ENCODE results near the gene RFWD3.
"Not testable (repeated sequence)": the region's sequence is repeated elsewhere in the genome, so short reads cannot be mapped to it uniquely, and the experiment has no call there.

RFWD3 gene

DNA sequence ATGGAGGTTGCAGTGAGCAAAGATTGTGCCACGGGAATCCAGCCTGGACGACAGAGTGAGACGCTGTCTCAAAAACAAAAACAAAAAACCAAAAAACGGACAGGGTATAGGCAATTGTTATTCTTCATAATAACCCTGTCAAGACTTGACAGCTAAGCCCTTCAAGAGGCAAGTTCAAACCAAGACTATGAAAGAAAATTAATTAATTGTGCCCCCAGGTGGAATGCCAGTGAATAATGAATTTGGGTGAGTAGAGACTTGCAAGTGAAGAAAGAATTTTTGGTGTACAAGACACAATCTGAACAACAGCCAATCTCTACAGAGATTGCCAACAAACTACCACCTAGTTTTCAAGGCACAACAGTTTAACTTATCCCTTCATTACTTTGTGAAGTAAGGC is 6.3 kb downstream of the RFWD3 start:
- no peak for DNase-seq

DNA sequence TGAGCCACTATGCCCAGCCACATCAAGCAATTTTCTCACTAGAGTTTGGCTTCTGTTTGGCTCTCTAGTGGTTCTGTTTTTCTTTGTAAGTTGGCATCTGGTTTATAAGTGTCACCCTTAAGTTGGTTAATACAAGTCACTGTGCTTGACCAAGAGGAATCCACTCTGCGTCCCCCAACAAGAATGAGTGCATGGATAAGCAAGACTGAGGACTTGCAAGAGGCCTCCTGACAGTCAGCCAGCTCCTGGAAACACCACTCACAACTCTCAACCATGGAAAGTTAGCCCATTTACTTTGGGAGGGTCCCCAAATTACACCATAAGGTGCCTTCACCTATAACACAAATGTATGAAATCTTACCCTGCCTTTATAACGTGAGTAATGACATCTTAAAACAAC is 7.6 kb downstream of the RFWD3 start:
- no peak for DNase-seq

DNA sequence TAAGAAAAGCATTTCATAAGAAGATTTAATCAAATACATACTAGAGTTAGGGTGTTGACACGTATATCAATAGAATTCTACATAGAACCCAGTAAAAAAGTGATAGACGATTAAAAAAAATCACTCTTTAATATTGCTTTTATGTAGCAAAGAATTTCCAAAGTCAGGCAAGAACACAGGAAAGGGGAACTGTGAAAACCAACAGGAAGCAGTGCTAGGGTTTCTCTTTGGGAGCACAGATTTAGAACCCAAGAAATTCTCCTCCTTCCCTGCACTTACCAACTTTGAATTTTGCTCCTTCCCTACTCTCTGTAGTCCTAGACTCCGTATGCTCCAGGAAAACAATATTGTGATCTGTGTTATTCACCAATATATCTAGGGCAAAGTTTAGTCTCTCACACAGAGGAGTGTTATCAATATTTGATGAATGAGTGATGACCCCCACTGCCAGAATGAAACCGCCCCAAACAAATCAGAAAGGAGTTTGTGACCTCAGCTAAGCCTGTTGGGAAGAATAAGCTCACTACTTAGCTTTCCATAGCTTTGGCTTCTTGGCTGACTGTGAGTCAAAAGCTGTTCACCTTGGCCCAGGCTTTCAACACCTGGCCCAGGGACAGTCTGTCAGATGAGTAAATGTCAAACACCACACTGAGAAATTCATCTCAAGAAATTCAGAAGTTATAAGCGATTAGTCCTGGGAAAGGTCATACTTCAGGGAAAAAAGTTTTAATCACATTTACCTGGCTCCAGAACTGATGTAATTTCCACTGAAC is 8.6 kb downstream of the RFWD3 start:
- no peak for DNase-seq

DNA sequence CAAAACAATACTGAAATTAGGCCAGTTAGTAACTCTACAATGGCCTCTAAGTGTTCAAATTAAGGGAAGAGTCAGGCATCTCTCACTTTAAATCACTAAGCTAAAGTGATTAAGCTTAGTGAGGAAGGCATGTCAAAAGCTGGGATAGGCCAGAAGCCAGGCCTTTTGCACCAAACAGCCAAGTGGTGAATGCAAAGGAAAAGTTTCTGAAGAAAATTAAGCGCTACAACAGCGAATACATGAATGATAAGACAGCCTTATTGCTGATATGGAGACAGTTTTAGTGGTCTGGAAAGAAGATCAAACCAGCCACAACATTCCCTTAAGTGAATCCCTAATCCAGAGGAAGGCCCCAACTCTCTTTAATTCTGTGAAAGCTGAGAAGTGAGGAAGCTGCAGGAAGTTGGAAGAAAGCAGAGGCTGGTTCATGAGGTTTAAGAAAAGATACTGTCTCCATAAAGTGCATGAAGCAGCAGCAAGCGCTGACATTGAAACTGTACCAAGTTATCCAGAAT is 12.1 kb downstream of the RFWD3 start:
- no peak for DNase-seq

DNA sequence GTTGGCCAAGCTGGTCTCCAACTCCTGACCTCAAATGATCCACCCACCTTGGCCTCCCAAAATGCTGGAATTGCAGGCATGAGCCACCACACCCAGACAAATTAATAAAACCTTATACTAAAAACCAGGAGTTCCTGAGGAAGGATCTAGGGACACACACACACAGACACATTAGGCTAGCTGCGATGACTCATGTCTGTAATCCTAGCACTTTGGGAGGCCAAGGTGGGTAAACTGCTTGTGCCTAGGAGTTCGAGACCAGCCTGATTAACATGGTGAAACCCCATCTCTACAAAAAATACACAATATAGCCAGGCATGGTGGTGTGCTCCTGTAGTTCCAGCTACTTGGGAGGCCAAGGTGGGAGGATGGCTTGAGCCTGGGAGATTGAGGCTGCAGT is 13.8 kb downstream of the RFWD3 start:
- not testable (repeated sequence) for DNase-seq

DNA sequence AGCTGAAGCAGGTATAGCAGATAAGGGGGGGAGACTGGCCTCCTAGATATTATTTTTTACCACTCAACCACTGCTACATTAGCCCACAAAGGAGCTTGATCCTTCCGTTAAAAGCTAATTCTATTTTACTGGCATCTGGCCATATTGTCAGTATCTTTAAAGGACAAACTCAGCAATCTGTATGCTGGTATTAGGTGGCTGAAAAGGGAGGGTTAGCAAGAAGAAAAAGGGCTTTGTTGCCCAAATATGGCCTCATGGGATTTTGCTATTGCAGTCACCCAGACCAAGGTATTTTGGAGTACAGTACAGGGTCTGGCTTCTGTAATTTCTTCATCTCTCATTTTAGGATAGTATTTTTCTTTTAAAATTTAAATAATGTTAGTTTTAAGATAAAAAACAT is 14.4 kb downstream of the RFWD3 start:
- no peak for DNase-seq

DNA sequence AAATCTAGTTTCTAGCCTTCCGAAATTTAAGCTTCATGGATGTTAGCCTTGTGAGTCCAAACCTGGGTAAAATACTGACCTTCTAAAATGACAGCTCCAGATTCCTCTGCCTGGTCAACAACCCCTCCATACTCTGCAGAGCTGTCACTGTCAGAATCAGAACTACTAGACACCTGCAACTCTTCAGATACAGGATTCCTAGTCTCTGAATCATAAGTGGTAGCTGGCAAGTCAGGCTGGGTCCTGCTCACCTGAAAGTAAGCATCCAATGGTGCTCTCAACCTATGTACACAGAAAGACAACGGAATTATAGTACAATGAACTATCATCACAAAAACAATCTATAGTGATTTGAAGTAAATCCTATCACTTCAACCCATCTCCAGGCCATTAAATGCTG is 14.8 kb downstream of the RFWD3 start:
- no peak for DNase-seq

DNA sequence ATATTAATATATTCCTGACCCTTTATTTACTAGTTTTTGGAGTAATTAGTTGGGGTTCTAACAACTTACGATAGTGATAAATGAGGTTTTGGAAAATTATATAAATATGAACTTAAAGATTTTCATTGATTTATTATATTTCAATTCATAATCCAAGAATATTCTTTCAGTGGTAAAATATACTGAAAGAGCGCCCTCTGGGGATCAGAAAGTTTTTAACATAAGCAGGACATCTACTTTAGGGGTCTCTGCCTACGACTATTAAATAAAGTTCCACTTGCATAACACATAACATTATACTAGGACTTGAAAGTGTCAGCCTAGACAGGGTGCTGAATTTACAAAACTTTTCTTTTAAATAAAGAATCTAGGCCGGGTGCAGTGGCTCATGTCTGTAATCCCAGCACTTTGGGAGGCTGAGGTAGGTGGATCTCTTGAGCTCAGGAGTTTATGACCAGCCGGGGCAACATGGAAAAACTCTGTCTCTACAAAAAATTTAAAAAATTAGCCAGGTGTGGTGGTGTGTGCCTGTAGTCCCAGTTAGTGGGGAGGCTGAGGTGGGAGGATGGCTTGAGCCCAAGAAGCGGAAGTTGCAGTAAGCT is 15.6 kb downstream of the RFWD3 start:
- no peak for DNase-seq

DNA sequence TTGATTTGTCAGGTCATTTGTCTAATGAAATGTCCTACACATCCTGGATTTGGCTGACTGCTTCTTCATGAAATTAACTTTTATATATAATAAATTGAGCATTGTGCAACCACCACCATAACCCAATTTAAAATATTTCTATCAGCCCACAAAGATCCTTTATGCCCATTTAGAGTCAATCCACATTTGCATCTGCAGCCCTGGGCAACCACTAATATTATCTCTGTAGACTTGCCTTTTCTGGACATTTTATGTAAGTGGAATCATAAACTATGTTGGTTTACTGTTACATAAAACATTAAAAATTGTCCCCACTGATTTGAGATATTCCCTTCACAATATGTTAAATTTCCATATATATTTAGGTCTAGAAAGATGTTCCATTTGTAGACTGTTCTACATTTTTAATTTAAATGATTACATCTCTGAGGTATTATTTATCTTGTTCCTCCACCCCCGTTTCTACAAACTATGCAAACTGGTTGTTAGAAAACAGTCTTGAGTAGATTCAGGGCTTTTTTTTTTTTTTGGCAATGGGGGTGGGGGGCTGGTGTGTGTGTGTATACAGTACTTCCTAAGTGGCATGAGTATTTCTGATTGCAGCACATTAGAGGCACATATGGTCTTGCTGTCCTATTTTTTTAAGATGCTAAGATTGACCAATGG is 16.7 kb downstream of the RFWD3 start:
- DNase-seq, result no peak

DNA sequence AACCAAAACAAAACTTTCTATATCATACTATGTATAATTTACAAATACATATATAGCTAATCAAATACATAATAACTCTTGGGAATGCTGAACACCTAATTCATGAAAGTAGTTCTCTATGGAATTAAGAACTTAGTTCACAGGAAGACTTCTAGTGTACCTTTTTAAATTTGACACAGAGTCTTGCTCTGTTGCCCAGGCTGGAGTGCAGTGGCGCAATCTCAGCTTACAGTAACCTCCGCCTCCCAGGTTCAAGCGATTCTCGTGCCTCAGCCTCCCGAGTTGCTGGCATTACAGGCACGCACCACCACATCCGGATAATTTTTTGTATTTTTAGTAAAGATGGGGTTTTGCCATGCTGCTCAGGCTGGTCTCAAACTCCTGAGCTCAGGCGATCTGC is 24.7 kb downstream of the RFWD3 start:
- no peak for DNase-seq

DNA sequence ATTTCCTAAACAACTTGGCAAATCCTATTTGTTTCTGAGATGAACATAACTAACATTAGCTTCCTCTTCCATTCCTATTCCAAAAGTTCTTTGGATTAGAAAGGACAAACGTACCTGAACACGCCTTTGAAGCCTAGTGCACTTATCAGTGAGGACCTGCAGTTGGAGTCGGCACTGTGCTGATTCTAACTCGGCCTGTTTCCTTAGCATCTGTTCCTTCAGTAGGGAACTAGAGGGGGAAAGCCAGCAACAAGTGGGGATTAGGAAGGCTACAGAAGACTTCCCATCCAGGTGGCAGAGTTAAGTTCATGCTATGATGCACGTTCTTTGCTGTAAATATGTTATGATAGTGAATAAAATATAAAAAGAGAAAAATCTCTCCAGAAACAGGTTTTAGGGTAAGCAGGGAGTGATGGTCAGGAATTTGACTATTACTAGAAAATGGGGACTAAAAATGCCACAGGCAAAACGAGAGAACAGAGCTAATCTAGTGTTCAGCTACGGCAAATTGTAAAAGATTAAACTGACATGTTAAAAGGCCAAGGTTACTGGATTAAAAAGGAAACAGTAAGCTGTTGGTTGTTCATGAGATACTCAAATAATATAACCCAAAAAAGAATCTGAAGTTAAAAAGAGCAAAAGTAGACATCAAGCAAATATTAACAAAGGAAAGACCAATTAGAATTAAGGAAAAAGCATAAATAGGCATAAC is 28.8 kb downstream of the RFWD3 start:
- no peak for DNase-seq

DNA sequence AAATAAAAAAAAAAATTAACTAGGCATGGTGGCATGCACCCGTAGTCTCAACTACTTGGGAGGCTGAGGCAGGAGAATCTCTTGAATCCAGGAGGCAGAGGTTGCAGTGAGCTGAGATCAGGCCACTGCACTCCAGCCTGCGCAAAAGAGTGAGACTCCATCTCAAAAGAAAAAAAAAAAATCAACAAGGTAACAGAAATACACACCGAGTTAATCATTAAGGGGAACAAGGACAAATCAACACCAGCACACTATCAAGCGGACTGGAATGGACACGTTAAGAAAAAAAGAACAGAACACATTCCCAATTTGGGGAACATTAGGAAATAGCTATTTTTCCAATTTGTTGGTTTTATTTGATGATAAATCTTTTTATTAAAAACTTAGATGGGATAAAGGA is 31.4 kb downstream of the RFWD3 start:
- DNase-seq, result no peak

DNA sequence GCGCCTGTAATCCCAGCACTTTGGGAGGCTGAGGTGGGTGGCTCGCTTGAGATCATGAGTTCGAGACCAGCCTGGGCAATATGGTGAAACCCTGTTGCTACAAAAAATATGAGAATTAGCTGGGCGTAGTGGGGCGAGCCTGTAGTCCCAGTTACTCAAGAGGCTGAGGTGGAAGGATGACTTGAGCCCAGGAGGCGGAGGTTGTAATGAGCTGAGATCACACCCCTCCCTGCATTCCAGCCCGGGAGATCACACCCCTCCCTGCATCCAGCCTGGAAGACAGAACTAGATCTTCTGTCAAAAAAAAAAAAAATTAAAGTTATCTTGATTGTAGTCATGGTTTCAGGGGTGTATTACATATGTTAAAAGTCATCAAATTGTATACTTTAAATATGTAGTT is 33.0 kb downstream of the RFWD3 start:
- DNase-seq, result no peak

DNA sequence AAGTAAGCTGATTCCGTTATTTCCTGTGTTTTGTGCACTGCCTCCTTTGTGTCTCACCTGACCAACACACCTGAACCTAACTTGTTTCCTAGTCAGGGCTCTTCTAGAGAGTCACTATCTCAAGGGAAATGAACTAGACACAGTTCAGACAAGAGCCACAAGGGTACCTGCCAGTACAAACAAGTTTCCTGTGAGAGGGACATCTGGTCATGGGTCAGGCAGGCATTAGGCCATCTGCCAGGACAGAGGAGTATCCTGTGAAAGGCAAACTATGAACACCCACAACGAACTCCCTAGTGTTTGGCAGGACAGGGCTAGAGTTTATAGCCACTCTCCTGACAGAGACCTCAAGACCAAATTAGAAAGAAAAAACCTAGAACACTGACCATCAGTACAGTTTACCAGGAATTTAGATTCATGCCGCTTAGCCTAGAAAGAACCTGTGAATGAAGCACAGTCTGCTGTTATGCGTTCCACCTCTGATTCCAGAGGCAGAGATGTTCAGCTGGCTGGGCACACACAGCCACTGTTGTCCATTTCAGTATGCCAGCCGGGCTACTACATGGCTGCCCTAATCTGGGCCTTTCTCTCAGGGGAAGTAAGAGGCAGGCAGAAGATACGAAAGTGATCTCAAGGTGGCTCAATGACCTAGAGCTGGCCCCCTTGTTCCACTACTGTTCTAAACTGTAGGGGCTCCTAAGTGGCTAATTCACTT is 39.0 kb downstream of the RFWD3 start:
- DNase-seq, result no peak

DNA sequence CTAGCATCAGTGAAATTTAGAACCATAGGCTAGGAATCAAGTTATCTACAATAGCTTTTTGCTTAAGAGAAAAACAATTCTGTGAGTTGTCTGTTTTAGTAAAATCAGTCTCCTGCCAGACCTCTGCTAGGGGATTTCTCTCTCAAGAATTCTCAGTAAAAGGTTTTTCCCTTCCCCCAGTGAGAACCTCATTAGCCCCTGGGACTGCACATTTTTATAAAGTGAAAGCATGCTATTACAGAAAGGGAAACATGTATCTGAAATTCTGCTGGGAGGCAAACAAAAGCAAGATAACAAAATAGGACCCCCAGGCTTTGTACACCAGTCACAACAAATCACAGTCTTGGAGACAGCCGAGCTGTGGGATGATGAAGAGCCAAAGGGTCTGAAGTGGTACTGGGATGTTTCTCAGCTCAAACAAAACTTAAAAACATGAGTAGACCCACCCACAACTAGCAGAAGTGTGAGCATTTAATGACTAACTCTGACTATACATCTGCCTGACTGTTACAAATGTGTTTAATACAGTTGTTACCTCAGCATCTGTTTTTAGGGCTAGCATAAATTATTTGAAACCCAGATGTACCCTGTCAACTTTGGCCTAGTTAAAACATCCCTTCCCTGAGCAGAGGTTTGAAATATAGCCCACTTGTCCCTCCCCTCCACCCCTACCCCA is 39.8 kb downstream of the RFWD3 start:
- no peak for DNase-seq

DNA sequence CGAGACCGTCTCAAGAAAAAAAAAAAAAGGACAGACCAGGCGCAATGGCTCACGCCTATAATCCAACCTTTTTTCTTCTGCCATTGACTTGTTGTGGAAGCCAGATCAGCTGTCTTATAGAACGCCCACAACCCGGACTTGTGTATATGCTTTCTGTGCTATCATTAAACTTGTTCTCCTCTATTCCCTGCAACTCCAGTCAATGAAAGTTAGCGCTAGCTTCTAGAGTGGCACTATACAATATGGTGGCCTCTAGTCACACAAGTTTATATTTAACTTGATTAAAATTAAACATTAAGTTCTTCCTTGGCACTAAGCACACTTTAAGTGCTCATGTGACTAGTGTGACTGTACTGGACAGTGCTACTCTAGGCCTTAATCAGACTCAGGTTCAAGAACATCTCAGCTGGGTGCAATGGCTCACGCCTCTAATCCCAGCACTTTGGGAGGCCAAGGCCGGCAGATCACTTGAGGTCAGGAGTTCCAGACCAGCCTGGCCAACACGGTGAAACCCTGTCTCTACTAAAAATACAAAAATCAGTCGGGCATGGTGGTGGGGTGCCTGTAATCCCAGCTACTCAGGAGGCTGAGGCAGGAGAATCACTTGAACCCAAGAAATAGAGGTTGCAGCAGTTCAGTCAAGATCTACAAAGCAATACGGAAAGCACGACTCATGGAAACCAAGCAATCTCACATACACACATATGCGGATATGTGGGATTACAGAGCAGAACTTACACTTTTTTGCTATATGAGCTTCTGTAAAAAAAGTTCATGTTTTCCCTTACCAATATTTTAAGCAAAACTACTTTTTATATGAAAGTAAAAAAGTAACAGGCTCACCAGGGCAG is 41.0 kb downstream of the RFWD3 start:
- DNase-seq, result no peak

DNA sequence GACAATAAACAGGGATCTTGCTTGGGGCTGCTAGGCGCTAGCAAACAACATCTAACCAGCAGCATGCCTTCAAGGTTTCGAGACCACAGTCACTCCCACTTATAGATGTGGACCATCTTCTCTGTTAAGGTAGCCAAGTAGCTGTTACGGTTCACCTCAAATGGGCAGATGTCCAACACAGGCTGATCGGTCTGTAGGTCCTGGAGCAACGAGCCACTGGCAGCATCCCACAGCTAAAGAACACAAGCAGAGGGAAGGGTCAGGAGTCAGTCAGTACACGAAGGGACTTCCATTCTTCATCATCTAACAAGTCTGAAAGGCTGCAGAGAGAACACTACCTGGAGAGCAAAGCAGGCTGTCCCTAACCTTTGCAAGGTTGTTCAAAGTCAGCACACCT is 42.8 kb downstream of the RFWD3 start:
- DNase-seq, result no peak

DNA sequence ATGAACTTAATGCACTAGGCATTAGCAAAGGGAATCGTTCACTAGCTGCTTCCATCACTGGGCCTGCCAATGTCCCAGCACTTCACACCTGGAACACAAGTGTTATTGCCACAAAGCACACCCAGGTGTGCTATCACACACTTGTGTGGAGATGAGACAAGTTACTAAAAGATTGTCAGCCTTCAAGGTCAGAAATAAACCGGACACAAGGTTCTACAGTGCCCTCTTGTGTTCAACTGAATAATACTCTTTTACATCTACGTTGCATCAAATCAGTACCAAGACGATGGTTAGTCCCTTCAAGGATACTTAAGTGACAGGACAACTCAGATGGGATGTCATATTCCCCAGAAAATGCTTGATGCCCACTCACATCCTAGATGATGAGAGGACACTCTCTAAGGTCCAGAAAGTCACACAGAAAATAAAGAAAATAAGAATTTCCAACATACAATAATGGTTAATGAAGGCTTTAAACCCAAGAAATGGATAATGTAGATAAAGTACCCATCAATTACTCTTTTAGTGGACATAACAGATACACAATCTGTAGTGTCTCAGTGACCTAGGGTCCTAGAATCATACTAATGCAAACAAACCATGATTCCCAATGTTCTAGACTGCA is 43.4 kb downstream of the RFWD3 start:
- DNase-seq, result no peak

DNA sequence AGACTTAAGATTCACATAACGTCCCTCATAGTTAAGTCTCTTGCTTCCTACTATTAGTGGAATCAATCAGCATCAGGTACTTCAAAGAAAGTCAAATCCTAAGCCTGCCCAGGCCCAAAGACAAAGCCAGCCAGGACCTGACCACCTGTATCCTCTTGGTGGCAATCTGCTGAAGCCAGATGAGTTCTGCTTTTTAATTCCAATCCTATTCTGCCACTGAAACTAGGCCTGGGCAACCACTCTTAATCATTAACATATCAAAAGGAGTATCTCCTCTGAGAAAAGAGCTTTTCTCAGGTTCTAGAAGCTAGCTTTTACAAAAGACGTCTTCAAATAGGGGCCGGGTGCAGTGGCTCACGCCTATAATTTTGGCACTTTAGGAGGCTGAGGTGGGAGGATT is 44.7 kb downstream of the RFWD3 start:
- no peak for DNase-seq

DNA sequence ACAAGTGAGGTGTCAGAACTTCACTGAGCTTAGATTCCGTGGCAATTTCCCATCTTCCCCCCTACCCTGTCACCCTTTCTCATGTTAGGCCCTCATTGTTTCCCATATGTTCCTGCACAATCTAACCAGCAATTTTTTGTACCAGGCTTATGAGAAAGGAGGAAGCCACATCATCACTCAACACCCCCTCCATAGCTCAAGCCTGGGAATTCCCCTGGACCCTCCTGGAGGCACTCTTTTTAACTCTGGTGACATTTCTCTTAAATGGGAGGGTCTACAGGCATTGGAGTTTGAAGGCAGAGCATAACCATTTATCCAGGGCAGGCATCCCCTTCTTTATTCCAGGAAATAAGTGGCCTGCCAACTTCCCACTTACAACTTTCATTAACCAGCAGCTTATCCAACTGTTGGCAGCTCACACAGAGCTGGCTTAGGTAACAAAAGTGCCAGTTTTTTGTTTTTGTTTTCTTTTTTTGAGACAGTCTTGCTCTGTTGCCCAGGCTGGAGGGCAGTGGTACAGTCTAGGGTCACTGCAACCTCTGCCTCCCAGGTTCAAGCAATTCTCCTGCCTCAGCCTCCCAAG is 49.4 kb downstream of the RFWD3 start:
- DNase-seq, result no peak
